ENCODE data around the gene ZNF43. TPM values are rescaled to one million over a fixed set of nuclear protein-coding genes. Genes with fewer than 3 reads are reported as not detected.
A peak's percentile ranks its signal among the peaks of the same experiment; 100 is the strongest.
"Not testable (repeated sequence)": the region's sequence is repeated elsewhere in the genome, so short reads cannot be mapped to it uniquely, and the experiment has no call there.

ZNF43 gene
- total RNA-seq: 10 to 100 TPM; 15.8 to 20.3 TPM
- 10 to 100 TPM; 32.6 to 40.2 (median 35.6) TPM for polyA plus RNA-seq (ENCODE audit: insufficient read length in 6 of 6)
- long read RNA-seq, donor 1, full-length matches to known transcripts: 21 of 21 reads
- long read RNA-seq, donor 1, partial matches to known transcripts: 0 of 21 reads
- long read RNA-seq, donor 1, other reads (novel, unspliced or antisense): 0 of 21 reads
- long read RNA-seq, donor 2, full-length matches to known transcripts: 19 of 19 reads
- long read RNA-seq, donor 2, partial matches to known transcripts: 0 of 19 reads
- long read RNA-seq, donor 2, other reads (novel, unspliced or antisense): 0 of 19 reads
- long read RNA-seq, donor 3, full-length matches to known transcripts: 10 of 10 reads
- long read RNA-seq, donor 3, partial matches to known transcripts: 0 of 10 reads
- long read RNA-seq, donor 3, other reads (novel, unspliced or antisense): 0 of 10 reads
- long read RNA-seq, donor 4, partial matches to known transcripts: 0 of 2 reads
- long read RNA-seq, donor 4, other reads (novel, unspliced or antisense): 1 of 2 reads
- long read RNA-seq, donor 5, full-length matches to known transcripts: 11 of 11 reads
- long read RNA-seq, donor 5, partial matches to known transcripts: 0 of 11 reads
- long read RNA-seq, donor 5, other reads (novel, unspliced or antisense): 0 of 11 reads
- long read RNA-seq, donor 6, full-length matches to known transcripts: 12 of 12 reads
- long read RNA-seq, donor 6, partial matches to known transcripts: 0 of 12 reads
- long read RNA-seq, donor 6, other reads (novel, unspliced or antisense): 0 of 12 reads
- long read RNA-seq, donor 7, full-length matches to known transcripts: 7 of 7 reads
- long read RNA-seq, donor 7, partial matches to known transcripts: 0 of 7 reads
- long read RNA-seq, donor 7, other reads (novel, unspliced or antisense): 0 of 7 reads
- long read RNA-seq, donor 8, full-length matches to known transcripts: 9 of 9 reads
- long read RNA-seq, donor 8, partial matches to known transcripts: 0 of 9 reads
- long read RNA-seq, donor 8, other reads (novel, unspliced or antisense): 0 of 9 reads
- long read RNA-seq, donor 9: 0 reads
- long read RNA-seq, donor 10, partial matches to known transcripts: 0 of 6 reads
- long read RNA-seq, donor 10, other reads (novel, unspliced or antisense): 6 of 6 reads
- long read RNA-seq, donor 11: 0 reads
- long read RNA-seq, donor 12, full-length matches to known transcripts: 10 of 15 reads
- long read RNA-seq, donor 12, partial matches to known transcripts: 5 of 15 reads
- long read RNA-seq, donor 12, other reads (novel, unspliced or antisense): 0 of 15 reads

DNA sequence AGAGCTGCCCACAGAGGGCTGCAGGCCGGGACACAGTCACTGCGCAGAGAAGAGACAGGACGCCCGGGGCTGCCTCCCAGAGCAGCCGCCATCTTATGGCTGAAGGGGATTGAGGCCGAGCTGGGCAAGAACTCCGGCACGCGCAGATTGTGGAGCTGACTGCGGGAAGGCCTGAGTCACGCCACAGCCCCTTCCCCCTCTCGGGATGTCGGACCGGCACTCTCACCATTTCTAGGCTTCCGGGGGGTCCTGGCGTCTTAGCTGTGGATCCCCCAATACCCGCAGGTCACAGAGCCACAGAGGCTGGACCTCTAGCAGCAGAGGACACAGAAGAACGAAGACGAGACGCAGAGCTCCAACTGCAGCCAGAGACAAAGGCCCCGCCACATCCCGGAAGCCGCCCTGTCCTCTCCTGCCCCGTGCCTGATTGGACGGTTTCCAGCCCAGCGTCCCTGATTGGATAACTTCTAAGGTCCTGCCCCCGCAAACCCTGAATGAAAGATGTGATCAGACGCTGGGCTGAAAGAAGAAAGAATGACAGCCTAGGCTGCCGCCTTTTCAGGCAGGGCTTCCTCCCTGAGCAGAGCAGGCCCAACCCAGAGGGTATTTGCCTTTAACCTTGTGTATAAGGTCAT, at the start of gene ZNF43:
Gene ZNF43, minus strand, starts transcription at position 373 of the 635 bp plus-strand sequence. Its CDS starts 144 bp downstream, at position 229.
- intact Hi-C loops (cut with DNase I): no loop called here

DNA sequence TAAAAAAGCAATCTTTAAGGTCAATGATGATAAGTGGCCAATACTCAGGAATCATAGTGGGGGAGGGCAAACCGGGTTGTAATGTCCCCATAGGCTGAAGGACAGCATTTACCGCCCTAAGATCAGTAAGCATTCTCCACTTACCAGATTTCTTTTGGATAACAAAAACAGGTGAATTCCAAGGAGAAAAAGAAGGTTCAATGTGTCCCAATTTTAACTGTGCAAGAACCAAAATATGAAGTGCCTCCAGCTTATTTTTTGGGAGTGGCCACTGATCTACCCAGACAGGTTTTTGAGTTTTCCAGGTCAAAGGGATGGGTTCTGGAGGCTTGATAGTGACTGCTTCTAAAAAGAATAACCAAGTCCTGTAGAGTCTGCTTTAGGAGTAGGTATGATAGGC, 49.5 kb upstream of the ZNF43 start:
- intact Hi-C loops (cut with DNase I); H3K4me1 ChIP-seq: not testable (repeated sequence)

More for the DNA sequence above, at the start of gene ZNF43:
- H3K27me3 ChIP-seq: no peaks in the 10 kb centered on the region
- TF ChIP-seq, protein P1, sequence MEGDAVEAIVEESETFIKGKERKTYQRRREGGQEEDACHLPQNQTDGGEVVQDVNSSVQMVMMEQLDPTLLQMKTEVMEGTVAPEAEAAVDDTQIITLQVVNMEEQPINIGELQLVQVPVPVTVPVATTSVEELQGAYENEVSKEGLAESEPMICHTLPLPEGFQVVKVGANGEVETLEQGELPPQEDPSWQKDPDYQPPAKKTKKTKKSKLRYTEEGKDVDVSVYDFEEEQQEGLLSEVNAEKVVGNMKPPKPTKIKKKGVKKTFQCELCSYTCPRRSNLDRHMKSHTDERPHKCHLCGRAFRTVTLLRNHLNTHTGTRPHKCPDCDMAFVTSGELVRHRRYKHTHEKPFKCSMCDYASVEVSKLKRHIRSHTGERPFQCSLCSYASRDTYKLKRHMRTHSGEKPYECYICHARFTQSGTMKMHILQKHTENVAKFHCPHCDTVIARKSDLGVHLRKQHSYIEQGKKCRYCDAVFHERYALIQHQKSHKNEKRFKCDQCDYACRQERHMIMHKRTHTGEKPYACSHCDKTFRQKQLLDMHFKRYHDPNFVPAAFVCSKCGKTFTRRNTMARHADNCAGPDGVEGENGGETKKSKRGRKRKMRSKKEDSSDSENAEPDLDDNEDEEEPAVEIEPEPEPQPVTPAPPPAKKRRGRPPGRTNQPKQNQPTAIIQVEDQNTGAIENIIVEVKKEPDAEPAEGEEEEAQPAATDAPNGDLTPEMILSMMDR (IDR thresholded peaks at IDR 0.05): no peak
- peaks cover 0 to 18% of the 10 kb centered on the region in 2 donors for H3K4me1 ChIP-seq
- H3K4me3 ChIP-seq: peak within 1 kb of the TSS; percentile 54 to 75
- H3K36me3 ChIP-seq: peaks cover 0 to 20% of the 10 kb centered on the region in 2 donors
- ATAC-seq: peak; percentile 99
- peak; percentile 92 to 97 (median 95) for DNase-seq
- H3K9me3 ChIP-seq: peaks cover 0 to 22% of the 10 kb centered on the region in 2 donors
- peak within 1 kb of the TSS; percentile 90 to 95 for H3K27ac ChIP-seq

DNA sequence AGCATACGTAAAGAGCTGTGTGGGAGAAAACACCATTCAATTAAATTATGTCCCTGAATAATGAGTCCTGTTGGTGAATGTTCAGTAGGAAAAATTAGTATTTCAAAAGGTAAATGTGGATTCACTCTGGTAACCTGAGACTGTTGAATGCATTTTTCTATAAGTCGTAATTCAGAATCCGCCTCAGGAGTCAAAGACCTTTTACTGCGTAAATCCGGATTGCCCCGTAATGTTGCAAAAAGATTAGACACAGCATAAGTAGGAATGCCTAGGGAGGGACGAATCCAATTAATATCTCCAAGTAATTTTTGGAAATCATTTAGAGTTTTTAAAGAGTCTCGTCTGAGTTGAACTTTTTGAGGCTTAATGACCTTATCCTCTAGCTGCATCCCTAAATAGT, 48.8 kb upstream of the ZNF43 start:
- H3K27ac ChIP-seq; ATAC-seq; H3K4me3 ChIP-seq; intact Hi-C loops (cut with DNase I); H3K27me3 ChIP-seq; DNase-seq; H3K4me1 ChIP-seq; H3K36me3 ChIP-seq: not testable (repeated sequence)
- H3K9me3 ChIP-seq: peaks cover 0 to 16% of the 10 kb centered on the region in 2 donors

More for the DNA sequence above, 49.5 kb upstream of the ZNF43 start:
- ATAC-seq, H3K36me3 ChIP-seq, DNase-seq, H3K4me3 ChIP-seq, H3K27me3 ChIP-seq, H3K27ac ChIP-seq: not testable (repeated sequence)
- peaks cover 0 to 16% of the 10 kb centered on the region in 2 donors for H3K9me3 ChIP-seq

DNA sequence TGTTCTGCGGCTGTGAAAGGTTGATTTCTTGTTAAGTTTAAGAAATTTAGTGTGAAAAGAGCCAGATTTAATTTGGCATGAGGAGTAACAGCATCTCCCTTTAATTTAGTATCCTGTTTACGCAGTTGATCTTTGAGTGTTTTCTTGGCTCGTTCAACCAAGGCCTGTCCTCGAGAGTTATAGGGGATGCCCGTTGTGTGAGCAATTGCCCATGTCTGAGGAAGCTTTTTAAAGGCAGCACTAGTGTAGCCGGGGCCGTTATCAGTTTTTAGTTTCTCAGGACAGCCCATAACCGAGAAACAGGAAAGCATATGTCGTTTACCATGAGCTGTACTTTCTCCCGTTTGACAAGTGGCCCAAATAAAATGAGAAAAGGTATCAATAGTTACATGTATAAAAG, 47.5 kb upstream of the ZNF43 start:
- H3K27ac ChIP-seq: no peak overlapping the region
- intact Hi-C loops (cut with DNase I): no loop called here
- ATAC-seq (no peak), DNase-seq (no peak)
- no peaks in the 10 kb centered on the region for H3K36me3 ChIP-seq
- H3K27me3 ChIP-seq: peaks cover 0 to 7% of the 10 kb centered on the region in 2 donors
- TF ChIP-seq, protein P1 (IDR thresholded peaks at IDR 0.05): no peak
- no peaks in the 10 kb centered on the region for H3K4me1 ChIP-seq
- H3K9me3 ChIP-seq: peaks cover 0 to 20% of the 10 kb centered on the region in 2 donors
- H3K4me3 ChIP-seq: no peak overlapping the region

DNA sequence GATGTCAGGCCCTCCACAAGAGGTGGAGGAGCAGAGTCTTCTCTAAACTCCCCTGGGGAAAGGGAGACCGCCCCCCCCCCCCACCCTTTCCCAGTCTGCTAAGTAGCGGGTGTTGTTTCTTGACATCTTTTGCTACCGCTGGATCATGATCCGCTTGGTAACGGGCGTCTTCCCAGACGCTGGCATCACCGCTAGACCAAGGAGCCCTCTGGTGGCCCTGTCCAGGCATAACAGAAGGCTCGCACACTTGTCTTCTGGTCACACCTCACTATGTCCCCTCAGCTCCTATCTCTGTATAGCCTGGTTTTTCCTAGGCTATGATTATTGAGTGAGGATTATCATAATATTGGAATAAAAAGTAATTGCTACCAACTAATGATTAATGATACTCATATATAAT, 44.8 kb upstream of the ZNF43 start:
- peaks cover 0 to 20% of the 10 kb centered on the region in 2 donors for H3K9me3 ChIP-seq
- H3K4me3 ChIP-seq; DNase-seq; H3K36me3 ChIP-seq; intact Hi-C loops (cut with DNase I); H3K27me3 ChIP-seq; H3K4me1 ChIP-seq; H3K27ac ChIP-seq; ATAC-seq: not testable (repeated sequence)
- TF ChIP-seq, protein P1 (IDR thresholded peaks at IDR 0.05): peak in 1 of 2 donors; percentile 25
